MCF 10A (cell line): ENCODE results near the gene ANP32A. TPM values are rescaled to one million over a fixed set of nuclear protein-coding genes. Genes with fewer than 3 reads are reported as not detected.
A peak's percentile ranks its signal among the peaks of the same experiment; 100 is the strongest.

Experiments
- BruUV-seq: library from RNA; stranded (reverse); fragments of 400-500 nt; replicated peaks from 2 replicates; lab custom pipeline; 2021; lab: Mats Ljungman, UMichigan
- CTCF ChIA-PET: fragments of 300-600 bp; sonication (Branson Sonifier 250); formaldehyde crosslinking; extraction: SDS; loops from one replicate; lab custom pipeline; 2021; ENCODE audit warnings: antibody characterized with exemption, inconsistent platforms; lab: Yijun Ruan, JAX
- POLR2A ChIA-PET: fragments of 300-600, 350-650 bp; sonication (Branson Sonifier 250); formaldehyde crosslinking; extraction: SDS; loops from one replicate; lab custom pipeline; 2020; ENCODE audit warnings: antibody characterized with exemption, inconsistent platforms; lab: Yijun Ruan, JAX
- DNase-seq: peaks from one replicate; pipeline ENCODE4 v3.0.0-alpha.2; 2018; ENCODE audit not compliant: unreplicated experiment
- H3K27ac Mint-ChIP-seq: one replicate; pipeline ENCODE4 v1.8.0; 2022; ENCODE audit warnings: mild to moderate bottlenecking, low read depth, mixed read lengths; ENCODE audit not compliant: unreplicated experiment
- H3K27me3 Mint-ChIP-seq: one replicate; pipeline ENCODE4 v1.8.0; 2022; ENCODE audit warnings: mixed read lengths; ENCODE audit not compliant: insufficient read depth, unreplicated experiment
- H3K36me3 Mint-ChIP-seq: one replicate; pipeline ENCODE4 v1.8.0; 2022; ENCODE audit warnings: mild to moderate bottlenecking, moderate library complexity, mixed read lengths; ENCODE audit not compliant: insufficient read depth, unreplicated experiment
- H3K4me1 Mint-ChIP-seq: one replicate; pipeline ENCODE4 v1.8.0; 2022; ENCODE audit warnings: mixed read lengths; ENCODE audit not compliant: insufficient read depth, unreplicated experiment
- H3K4me3 Mint-ChIP-seq: one replicate; pipeline ENCODE4 v1.8.0; 2022; ENCODE audit warnings: mild to moderate bottlenecking, moderate library complexity, mixed read lengths; ENCODE audit not compliant: unreplicated experiment
- H3K9me3 Mint-ChIP-seq: one replicate; pipeline ENCODE4 v1.8.0; 2022; ENCODE audit warnings: mixed read lengths; ENCODE audit not compliant: unreplicated experiment
- intact Hi-C: fragments of 100-400 bp; cut with micrococcal nuclease; formaldehyde crosslinking; loops from 2 replicates; pipeline ENCODE4 v1.14.1; 2022
- total RNA-seq: library from RNA; stranded (reverse); gene quantifications from 2 replicates; pipeline ENCODE4 v1.2.3, GENCODE V29; 2022
- TF ChIP-seq, protein P1 (sequence below): fragments of 200-600 bp; IDR thresholded peaks from one replicate; pipeline ENCODE4 v1.8.0; 2022; ENCODE audit warnings: antibody characterized with exemption, mild to moderate bottlenecking; ENCODE audit not compliant: unreplicated experiment

The ANP32A gene
- total RNA-seq, 1 experiment from 2014 or later, result 150 TPM

DNA sequence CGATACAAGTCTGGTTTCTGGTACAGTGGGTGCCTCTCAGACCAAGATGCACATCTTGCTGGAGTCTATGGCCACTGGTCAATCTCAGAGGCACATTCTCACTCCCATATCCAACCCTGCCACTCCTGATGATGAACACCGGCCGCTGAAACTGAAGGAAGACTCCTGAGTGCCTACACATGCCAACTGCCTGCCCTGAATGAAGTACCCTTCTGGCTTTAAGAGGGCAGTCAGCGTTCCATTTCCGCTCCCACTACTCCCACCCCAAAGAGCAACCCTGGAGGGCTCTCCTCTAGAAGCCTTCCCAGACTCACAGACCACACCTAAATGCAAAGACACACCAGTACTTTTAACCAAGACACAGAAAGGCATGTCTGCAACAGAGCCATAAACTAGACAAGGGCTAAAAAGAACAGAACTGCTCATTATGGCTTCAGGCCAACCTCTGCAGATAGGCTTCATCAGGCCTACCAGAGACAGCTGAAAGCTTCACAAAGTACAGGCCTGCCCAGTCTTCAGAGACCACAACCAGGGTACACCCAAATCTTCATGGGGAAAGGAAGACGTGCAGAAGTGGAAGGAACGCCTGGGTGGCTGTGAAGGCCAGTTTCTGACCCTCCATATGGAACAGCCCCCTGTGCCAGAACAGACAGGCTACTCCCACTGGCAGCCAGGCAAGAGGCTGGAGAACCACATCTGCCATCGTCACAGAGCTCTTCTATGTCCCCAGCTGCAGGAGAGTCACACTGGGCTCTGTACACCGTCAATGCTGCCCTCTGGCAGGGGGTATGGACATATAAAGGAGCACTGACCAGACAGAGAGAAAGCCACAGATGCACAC is 14.3 kb downstream of the ANP32A start:
- H3K27ac Mint-ChIP-seq, result peak overlapping the region; percentile 29
- H3K27me3 Mint-ChIP-seq, result no peaks in the 10 kb centered on the region
- peaks cover 21% of the 10 kb centered on the region for H3K36me3 Mint-ChIP-seq
- DNase-seq, result no peak
- intact Hi-C loops, result no loop called here
- TF ChIP-seq, protein P1, sequence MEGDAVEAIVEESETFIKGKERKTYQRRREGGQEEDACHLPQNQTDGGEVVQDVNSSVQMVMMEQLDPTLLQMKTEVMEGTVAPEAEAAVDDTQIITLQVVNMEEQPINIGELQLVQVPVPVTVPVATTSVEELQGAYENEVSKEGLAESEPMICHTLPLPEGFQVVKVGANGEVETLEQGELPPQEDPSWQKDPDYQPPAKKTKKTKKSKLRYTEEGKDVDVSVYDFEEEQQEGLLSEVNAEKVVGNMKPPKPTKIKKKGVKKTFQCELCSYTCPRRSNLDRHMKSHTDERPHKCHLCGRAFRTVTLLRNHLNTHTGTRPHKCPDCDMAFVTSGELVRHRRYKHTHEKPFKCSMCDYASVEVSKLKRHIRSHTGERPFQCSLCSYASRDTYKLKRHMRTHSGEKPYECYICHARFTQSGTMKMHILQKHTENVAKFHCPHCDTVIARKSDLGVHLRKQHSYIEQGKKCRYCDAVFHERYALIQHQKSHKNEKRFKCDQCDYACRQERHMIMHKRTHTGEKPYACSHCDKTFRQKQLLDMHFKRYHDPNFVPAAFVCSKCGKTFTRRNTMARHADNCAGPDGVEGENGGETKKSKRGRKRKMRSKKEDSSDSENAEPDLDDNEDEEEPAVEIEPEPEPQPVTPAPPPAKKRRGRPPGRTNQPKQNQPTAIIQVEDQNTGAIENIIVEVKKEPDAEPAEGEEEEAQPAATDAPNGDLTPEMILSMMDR, result no peak
- CTCF ChIA-PET, result interaction anchor here (0.6 kb wide), 2 partner anchors 68 to 101 kb away, joined by 3 read pairs; no protein-coding TSS in a partner anchor
- no peaks in the 10 kb centered on the region for H3K9me3 Mint-ChIP-seq
- POLR2A ChIA-PET, result no interaction called here
- peaks cover 47% of the 10 kb centered on the region for H3K4me1 Mint-ChIP-seq
- H3K4me3 Mint-ChIP-seq, result no peak overlapping the region
- no TSS peak for BruUV-seq

- no TSS peak for BruUV-seq
- ChIA-PET CTCF (interaction anchor here (0.6 kb wide), 1 partner anchor 130 kb away, joined by 3 read pairs; no protein-coding TSS in a partner anchor), POLR2A (interaction anchor here (0.7 to 1.2 kb wide), 5 partner anchors 9 to 18 kb away, joined by 3 to 5 read pairs (median 3); partner anchors contain the start of gene ANP32A)
- TF ChIP-seq, protein P1, result no peak
- no peak for DNase-seq
- H3K4me3 Mint-ChIP-seq, result no peak overlapping the region
- H3K36me3 Mint-ChIP-seq, result peaks cover 15% of the 10 kb centered on the region
- H3K27ac Mint-ChIP-seq, result peak overlapping the region; percentile 50
- intact Hi-C loops, result no loop called here
- peaks cover 34% of the 10 kb centered on the region for H3K4me1 Mint-ChIP-seq
- H3K27me3 Mint-ChIP-seq, result no peaks in the 10 kb centered on the region
- no peaks in the 10 kb centered on the region for H3K9me3 Mint-ChIP-seq
Observed at GRCh38 chr15:68802373-68802772, 18.3 kb downstream of the ANP32A start.

GRCh38 chr15:68801572-68802148 is 19.0 kb downstream of the ANP32A start:
- TF ChIP-seq, protein P1, result no peak
- no peaks in the 10 kb centered on the region for H3K27me3 Mint-ChIP-seq
- intact Hi-C loops, result no loop called here
- no peak for DNase-seq
- ChIA-PET CTCF (no interaction called here), POLR2A (interaction anchor here (1.0 to 1.2 kb wide), 3 partner anchors 12 to 19 kb away, joined by 3 to 5 read pairs (median 3); partner anchors contain the start of gene ANP32A)
- peaks cover 19% of the 10 kb centered on the region for H3K36me3 Mint-ChIP-seq
- no TSS peak for BruUV-seq
- H3K9me3 Mint-ChIP-seq, result no peaks in the 10 kb centered on the region
- H3K4me3 Mint-ChIP-seq, result no peak overlapping the region
- peak overlapping the region; percentile 50 for H3K27ac Mint-ChIP-seq
- peaks cover 30% of the 10 kb centered on the region for H3K4me1 Mint-ChIP-seq

DNA sequence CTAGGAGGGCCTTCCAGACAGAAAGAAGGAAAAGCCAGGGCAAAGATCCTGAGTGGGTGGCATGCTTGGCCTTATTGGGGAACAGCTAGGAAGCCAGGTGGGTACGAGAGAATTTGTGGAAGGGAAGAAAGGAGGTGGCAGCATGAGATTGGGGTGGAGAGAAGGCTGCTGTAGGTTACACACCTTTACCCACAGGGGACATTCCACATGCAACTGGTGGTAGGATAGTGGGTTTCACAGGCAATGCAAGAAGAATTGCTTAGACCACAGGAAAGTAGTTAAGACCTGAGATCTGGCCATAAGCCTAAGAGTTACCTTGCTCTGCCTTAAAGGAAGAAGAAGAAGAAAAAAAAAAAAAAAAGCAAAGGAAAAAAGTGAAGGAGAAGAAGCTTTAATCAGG is 19.8 kb downstream of the ANP32A start:
- no TSS peak for BruUV-seq
- no peak for DNase-seq
- Mint-ChIP-seq H3K27me3 (no peaks in the 10 kb centered on the region), H3K36me3 (peaks cover 19% of the 10 kb centered on the region), H3K27ac (peak overlapping the region; percentile 29), H3K9me3 (no peaks in the 10 kb centered on the region), H3K4me3 (no peak overlapping the region), H3K4me1 (peaks cover 28% of the 10 kb centered on the region)
- ChIA-PET POLR2A (interaction anchor here (1.4 kb wide), 1 partner anchor 15 kb away, joined by 4 read pairs; no protein-coding TSS in a partner anchor), CTCF (no interaction called here)
- TF ChIP-seq, protein P1, result no peak
- intact Hi-C loops, result no loop called here
